ENCODE data around the gene ASIC3.

The ASIC3 gene

DNA sequence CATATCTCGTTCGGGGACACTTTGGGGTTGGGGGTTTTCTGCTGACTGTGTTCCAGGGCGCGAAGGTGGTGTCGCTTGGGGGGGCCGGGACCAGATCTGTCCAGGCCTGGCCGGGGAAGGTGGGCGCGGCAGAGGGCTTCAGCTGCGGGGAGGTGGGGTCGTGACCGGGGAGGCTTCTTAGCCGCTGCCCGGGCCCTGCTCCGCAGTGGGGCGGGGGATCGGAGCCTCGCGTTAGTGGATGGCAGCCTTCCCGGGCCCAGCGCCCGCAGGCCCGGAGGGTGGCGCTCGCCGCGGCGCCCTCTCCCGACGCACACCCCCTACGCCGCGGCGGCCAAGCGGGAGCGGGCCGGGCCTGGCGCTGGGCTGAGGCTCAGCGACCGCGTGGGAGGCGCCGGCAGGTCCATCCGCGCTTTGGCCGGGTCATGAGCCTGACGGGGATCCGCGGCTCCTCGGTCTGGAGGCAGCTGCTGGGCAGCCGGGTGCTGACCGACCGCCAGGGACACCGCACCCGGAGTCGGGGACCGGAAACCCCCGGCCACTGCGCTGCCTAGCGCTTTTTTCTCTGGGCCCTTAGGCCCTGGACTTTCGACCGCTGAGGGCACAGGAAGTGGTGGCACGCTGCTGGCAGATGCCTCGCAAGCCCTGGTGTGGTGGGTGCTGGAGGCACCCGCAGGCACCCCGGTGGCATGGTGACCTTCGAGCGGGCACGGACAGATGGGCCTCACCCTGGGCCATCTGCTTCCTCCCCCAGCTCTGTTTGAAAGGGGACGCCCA lies 39.1 kb downstream of the ASIC3 start:
- DNase-seq (ENCODE audit: low spot score in 2 of 2) (peak in 1 of 2 donors; percentile 76), ATAC-seq (peak; percentile 38)
- H3K36me3 Mint-ChIP-seq: peaks cover 10% of the 10 kb centered on the region
- peak overlapping the region; percentile 37 for H3K27ac Mint-ChIP-seq
- H3K9me3 Mint-ChIP-seq: no peaks in the 10 kb centered on the region
- peaks cover 46% of the 10 kb centered on the region for H3K4me1 Mint-ChIP-seq
- H3K4me3 Mint-ChIP-seq: peak overlapping the region; percentile 98

DNA sequence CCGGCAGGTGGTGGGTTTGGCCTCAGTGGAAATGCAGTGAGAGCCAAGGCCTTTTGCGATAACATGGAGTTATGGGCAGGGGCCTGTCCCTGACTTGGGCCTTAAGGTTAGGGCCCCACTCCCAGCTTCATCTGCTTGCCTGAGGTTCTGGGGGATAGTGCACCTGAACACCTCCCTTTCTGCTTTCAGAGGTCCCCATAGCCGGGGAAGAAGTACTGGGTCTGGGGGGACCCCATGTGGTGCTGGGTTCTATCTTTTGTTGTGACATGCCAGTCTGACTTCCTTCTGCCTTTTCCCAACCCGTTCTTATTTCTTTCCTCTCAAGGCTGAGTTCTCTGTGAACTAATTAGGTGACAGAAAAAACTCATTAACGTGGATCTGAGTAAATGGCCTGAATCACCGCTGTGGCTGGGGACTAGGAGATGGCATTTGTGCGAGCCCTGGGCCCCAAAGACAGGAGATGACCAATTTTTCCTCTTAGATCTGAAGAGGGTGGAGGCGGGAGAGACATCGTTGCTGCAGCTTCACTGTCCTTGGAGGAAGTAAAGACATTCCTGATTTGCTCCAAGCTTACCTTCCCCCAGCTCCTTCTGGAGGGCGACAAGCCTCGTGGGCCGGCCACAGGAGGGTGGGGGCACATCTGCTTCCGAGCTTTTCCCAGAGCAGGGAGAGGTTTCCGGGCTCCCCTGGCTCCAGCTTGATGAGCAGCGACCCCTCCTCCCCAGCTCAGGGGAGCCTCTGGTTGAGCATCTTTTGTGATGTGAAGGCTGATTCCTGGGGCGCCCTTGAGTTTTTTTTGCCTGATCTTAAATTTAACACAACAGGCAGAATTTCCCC lies 39.9 kb downstream of the ASIC3 start:
- ATAC-seq (no peak), DNase-seq (ENCODE audit: low spot score in 2 of 2) (no peak)
- Mint-ChIP-seq H3K4me1 (peaks cover 40% of the 10 kb centered on the region), H3K4me3 (peak overlapping the region; percentile 98), H3K36me3 (peaks cover 10% of the 10 kb centered on the region), H3K27ac (no peak overlapping the region), H3K9me3 (no peaks in the 10 kb centered on the region)

DNA sequence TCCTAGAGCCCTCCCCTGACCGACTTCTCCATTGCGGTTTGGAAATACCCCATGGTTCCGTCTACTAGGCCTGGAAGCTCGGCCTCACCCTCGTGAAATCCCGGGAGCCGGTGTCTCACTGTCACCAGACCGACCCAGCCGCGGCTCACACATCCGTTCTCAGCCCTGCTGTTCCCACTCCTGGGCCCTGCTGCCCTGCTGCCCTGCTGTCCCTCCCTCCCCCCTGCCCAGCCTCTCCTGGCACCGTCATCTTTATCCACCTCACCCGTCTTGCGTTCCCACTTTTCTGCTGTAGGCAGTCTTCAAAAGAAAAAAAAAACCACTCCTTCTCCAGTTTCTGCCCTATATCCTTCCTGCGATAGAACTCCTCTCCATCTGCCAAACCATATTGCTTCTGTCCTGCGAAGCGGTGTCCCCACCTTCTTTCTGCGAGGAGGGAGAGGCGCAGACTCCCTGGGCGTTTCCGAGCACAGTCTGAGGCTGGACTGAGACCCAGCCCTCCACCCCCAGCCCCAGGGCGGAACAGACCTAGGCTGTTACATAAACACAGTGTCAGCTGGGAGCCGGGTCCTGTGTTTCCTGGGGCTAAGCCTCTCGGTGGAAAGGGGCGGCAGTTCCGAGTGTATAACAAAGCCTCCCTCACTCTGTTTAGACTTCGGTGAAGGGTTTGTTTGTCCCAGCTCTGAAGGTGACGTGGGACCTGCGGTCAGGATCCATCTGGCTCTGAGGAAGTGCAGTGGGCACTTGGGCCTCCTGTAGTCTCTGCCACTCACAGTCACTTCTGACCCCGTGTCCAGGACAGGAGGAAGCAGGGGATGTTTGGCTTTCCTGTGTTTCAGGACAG lies 40.7 kb downstream of the ASIC3 start:
- peaks cover 10% of the 10 kb centered on the region for H3K36me3 Mint-ChIP-seq
- peaks cover 35% of the 10 kb centered on the region for H3K4me1 Mint-ChIP-seq
- H3K27ac Mint-ChIP-seq: peak overlapping the region; percentile 26
- DNase-seq (ENCODE audit: low spot score in 2 of 2) (no peak), ATAC-seq (no peak)
- H3K4me3 Mint-ChIP-seq: peak overlapping the region; percentile 43
- H3K9me3 Mint-ChIP-seq: no peaks in the 10 kb centered on the region

DNA sequence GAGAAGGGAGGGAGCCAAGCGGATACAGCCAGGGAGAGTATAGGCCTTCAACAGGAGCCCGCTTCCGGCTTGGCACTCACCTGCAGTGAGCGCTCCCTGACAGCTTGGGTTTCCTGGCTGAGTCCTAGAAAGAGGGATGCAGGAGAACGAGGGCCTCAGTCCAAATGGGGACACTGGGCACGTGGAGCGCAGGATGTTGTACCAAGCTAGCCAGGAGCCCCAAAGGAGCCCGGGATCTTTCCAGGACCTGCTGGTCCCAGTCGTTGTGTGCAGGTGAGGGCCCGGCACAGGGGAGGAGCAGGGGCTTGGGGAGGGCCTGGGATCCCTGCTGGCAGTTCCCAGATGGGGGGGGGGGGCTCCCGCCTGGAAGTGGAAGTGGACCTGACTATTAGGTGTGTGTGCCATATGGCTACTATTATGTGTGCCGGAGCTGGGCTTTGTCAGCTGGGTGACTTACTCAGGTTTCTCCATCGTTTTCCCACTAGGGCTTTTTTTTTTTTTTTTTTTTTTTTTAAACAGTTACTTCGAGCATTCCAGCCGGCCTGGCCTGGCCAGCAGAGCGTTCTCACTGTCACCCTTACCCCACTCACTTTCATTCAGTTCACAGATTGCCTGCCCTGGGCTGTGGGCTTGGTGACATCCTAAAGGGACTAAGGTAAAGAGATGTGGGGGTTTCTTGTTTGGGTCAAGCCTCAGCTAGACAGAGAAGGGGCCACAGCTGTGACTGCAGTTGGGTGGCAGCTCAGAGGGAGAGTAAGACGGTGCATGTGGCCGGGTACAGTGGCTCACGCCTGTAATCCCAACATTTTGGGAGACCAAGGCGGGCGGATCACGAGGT lies 41.8 kb downstream of the ASIC3 start:
- ATAC-seq (no peak), DNase-seq (ENCODE audit: low spot score in 2 of 2) (no peak)
- Mint-ChIP-seq H3K4me1 (peaks cover 35% of the 10 kb centered on the region), H3K27ac (no peak overlapping the region), H3K4me3 (no peak overlapping the region), H3K36me3 (peaks cover 9% of the 10 kb centered on the region), H3K9me3 (no peaks in the 10 kb centered on the region)

DNA sequence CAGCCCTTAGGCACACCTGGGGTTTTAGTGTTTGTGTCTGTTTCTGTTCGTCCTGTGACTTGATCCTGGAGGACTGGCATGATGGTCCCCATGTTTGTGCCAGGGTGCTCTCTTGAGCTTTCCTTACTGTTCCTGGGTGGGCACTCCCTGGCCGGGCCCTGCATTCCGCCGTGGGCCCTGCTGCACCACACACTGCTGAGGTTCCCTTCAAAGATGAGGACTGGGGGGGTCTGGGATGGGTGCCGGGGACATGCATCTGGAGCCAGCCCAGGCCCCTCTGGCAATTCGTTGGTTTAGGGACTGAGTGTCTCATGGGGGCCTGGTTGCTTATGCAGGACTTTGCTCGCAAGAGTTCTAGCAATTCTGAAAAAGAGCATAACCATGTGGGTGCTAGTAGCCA lies 42.7 kb downstream of the ASIC3 start:
- H3K36me3 Mint-ChIP-seq: peaks cover under 1% of the 10 kb centered on the region
- H3K4me3 Mint-ChIP-seq: no peak overlapping the region
- ATAC-seq: no peak
- no peaks in the 10 kb centered on the region for H3K9me3 Mint-ChIP-seq
- no peak overlapping the region for H3K27ac Mint-ChIP-seq
- no peak for DNase-seq (ENCODE audit: low spot score in 2 of 2)
- H3K4me1 Mint-ChIP-seq: peaks cover 26% of the 10 kb centered on the region

DNA sequence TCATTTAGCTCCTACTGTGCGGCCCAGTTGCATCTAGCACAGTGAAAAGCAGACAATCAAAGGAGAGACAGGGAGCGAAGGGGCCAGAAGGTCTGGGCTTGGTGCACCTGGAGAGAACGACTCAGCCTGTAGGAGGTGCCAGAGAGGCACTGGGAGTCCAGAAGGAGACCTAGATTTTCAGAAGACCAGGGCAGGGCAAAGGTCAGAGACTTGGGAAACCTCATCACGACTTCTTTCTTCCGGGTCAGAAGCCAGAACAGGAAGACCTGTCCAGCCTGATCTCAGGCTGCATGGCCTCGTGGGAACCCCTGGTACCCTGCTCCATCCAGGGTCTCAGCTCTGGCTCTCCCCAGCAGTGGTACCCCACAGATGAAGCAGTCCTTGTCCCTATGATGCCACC lies 43.1 kb downstream of the ASIC3 start:
- ATAC-seq: no peak
- H3K27ac Mint-ChIP-seq: no peak overlapping the region

DNA sequence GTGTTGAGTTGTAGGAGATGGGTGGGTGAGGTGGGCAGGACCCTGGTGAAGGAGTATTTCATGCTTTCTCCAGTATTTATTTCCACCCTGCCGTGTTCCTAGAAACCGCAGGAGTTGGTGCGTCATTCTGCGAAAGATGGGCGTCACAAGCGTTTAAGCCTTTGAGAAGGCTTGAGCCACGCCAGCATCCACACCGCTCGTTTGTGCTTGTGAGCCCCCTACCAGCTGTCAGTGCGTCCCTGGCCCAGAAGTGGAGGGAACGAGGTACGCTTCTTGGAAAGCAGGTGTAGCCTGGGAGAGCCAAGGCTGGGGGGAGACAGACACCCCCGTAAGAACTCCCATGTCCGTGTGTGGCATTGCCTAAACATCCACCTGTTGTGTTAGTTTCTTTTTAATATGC lies 43.7 kb downstream of the ASIC3 start:
- H3K36me3 Mint-ChIP-seq: no peaks in the 10 kb centered on the region
- no peak overlapping the region for H3K4me3 Mint-ChIP-seq
- H3K9me3 Mint-ChIP-seq: no peaks in the 10 kb centered on the region
- H3K27ac Mint-ChIP-seq: no peak overlapping the region
- H3K4me1 Mint-ChIP-seq: peaks cover 26% of the 10 kb centered on the region
- DNase-seq (ENCODE audit: low spot score in 2 of 2): no peak
- no peak for ATAC-seq

More for the DNA sequence above, 43.1 kb downstream of the ASIC3 start:
- H3K36me3 Mint-ChIP-seq: no peaks in the 10 kb centered on the region
- H3K4me1 Mint-ChIP-seq: peaks cover 26% of the 10 kb centered on the region
- H3K9me3 Mint-ChIP-seq: no peaks in the 10 kb centered on the region
- DNase-seq (ENCODE audit: low spot score in 2 of 2): no peak
- no peak overlapping the region for H3K4me3 Mint-ChIP-seq

DNA sequence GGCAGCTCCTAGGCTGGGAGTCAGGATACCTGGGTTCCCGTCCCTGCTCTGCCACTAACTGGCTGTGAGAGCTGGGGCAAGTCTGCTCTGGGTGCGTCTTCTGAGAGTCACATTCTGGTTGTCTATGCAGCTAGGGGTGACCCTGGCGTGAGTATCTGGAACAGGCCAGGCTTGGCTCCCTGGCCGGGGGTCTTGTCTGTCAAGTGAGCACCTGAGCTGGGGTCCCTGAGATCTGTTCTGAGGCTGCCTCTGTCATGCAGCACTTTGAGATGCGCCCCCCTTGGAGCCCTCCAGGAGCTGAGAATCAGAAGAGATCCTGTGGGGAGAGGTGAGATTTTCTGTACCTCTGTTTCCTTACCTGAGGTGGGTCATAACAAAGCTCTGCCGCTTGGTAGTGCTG lies 45.4 kb downstream of the ASIC3 start:
- Mint-ChIP-seq H3K4me1 (peaks cover 25% of the 10 kb centered on the region), H3K36me3 (no peaks in the 10 kb centered on the region), H3K27ac (no peak overlapping the region), H3K4me3 (no peak overlapping the region), H3K9me3 (no peaks in the 10 kb centered on the region)
- no peak for DNase-seq (ENCODE audit: low spot score in 2 of 2)
- no peak for ATAC-seq

DNA sequence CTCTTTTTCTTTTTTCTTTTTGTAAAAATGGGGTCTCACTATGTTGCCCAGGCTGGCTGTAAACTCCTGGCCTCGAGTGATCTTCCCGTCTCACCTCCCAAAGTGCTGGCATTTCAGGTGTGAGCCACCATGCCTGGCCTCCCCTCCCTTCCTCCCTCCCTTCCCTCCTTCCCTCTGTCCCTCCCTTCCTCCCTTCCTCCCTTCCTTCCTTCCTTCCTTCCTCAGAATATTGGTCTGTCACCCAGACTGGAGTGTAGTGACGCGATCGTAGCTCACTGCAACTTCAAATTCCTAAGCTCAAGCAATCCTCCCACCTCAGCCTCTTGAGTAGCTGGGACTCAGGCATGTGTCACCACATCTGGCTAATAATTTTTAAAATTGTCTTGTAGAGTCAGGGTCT lies 46.3 kb downstream of the ASIC3 start:
- Mint-ChIP-seq H3K27ac (peak overlapping the region; percentile 26), H3K4me3 (no peak overlapping the region), H3K4me1 (peaks cover 16% of the 10 kb centered on the region), H3K9me3 (no peaks in the 10 kb centered on the region), H3K36me3 (no peaks in the 10 kb centered on the region)
- ATAC-seq (no peak), DNase-seq (ENCODE audit: low spot score in 2 of 2) (no peak)

DNA sequence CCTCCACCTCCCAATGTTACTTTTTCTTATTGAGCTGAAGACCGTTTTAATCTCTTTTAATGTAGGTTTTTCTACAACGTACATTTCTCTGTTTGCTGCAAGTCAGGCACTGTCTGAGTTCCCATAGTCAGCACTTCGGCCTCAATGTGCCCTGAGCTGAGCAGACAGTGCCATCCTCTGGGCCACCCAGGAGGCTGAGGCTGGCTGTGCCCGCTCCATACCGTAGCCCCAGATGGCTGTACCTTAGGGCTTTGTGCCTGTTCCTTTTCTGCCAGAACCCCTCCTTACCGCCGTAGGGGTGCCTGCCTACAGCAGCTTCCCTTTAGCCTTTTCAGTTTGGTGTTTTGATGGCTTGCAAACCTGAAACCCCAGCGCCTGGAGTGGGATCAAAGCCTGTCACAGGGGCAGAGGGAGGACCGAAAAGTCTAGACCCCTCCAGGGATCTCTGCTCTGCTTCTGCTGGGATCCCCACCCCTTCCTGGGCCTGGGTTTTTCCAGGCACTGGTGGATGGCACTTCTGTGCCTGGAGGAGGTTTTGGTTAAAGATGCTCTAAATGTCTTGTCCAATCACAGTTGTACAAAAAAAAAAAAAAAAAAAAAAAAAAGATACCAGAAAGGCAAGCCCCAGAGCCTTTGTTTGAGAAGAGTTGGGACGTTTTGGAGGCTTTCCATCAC lies 46.9 kb downstream of the ASIC3 start:
- no peak for ATAC-seq
- no peak for DNase-seq (ENCODE audit: low spot score in 2 of 2)
- Mint-ChIP-seq H3K4me1 (peaks cover 13% of the 10 kb centered on the region), H3K27ac (peak overlapping the region; percentile 26), H3K4me3 (no peak overlapping the region), H3K9me3 (no peaks in the 10 kb centered on the region), H3K36me3 (no peaks in the 10 kb centered on the region)

DNA sequence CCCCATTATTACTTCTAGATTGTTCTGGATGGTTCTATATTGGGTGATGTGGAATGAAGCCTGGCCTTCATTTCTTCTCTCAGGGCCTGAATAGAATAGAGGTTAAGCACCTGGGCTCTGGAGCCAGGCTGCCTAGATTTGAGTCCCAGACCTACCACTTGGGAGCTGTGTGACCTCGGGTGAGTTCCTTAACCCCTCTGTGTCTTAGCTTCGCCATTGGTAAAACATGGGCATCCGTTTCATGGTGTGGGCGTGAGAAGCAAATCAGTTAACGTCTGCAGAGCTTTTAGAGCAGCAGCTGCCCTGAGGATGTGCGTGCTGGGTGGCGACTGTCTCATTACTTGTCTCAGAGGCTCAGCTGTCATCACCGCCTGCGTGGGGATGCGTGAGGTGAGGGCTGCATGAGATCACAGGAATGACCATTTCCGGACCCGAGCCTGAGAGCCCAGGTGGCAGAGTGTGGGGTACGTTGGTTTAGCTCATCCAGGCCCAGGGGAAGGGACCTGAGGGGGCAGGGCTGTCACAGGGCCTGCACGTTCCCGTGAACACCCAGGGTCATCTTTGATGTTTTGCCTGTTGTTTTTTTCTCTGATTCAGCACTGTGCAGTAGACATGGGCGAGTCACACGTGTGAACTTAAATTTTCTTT lies 47.6 kb downstream of the ASIC3 start:
- Mint-ChIP-seq H3K36me3 (no peaks in the 10 kb centered on the region), H3K9me3 (no peaks in the 10 kb centered on the region), H3K4me3 (no peak overlapping the region), H3K4me1 (peaks cover 13% of the 10 kb centered on the region), H3K27ac (no peak overlapping the region)
- no peak for ATAC-seq
- DNase-seq (ENCODE audit: low spot score in 2 of 2): no peak

DNA sequence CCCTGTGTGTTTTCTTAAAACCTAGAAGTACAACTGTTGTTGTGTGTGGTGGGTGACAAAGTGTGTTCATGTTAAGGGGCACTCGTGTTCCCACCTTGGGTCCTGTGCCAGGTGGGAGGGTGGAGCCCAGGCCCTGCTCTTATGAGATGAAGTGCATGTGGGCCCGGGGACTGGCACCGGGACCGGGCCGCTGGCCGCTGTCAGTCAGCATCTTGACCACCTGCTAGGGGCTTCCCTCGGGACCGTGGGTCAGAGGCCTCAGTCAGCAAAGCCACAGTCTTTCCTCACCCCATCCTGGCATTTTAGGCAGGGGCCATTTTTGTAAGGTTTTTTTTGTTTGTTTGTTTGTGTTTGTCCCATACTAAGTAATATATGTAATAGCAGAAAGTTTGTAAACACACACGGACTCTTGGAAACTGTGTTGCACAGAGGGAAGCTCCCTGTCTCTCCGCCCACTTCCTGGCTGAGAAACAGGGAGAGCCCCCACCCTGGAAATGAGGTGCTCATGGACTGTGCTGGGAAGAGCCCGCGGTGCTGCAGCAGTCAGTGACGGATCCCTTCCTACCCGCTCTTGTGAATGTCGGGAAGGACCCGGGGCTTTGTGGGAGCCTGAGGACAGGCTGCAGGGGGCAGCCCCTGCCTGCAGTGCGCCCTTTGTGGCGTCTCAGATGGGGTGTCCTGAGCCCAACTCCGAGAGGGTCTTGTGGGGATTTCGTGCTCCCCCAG lies 51.3 kb downstream of the ASIC3 start:
- Mint-ChIP-seq H3K27ac (no peak overlapping the region), H3K9me3 (no peaks in the 10 kb centered on the region), H3K4me3 (no peak overlapping the region), H3K36me3 (peaks cover 7% of the 10 kb centered on the region), H3K4me1 (peaks cover 12% of the 10 kb centered on the region)
- ATAC-seq: no peak
- DNase-seq (ENCODE audit: low spot score in 2 of 2): no peak

DNA sequence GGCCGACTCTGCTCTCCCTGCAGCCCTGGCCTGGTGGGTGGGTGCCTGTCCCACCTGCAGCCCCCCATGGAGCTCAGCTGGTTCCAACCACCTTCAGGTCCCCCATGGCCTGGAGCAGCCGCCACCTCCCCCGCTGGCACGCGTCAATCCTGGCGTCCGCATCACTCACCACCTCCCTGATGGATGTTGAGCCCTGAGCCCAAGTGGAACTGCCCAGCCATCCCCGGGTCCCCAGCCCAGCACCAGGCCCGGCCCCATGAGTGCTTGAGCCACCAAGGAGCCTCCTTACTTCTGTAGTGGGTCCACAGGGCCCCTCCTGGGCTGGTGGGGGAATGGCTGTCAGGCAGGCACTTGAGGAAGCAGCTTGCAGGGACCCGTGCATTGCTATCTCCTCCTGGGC lies 52.6 kb downstream of the ASIC3 start:
- no peaks in the 10 kb centered on the region for H3K9me3 Mint-ChIP-seq
- H3K4me1 Mint-ChIP-seq: peaks cover 7% of the 10 kb centered on the region
- H3K36me3 Mint-ChIP-seq: peaks cover 7% of the 10 kb centered on the region
- ATAC-seq: no peak
- no peak for DNase-seq (ENCODE audit: low spot score in 2 of 2)
- H3K4me3 Mint-ChIP-seq: no peak overlapping the region
- no peak overlapping the region for H3K27ac Mint-ChIP-seq

Data from stimulated activated effector memory CD8-positive, alpha-beta T cell treated with anti-CD3 and anti-CD28 coated beads, Interleukin-12 subunit alpha, Interleukin-12 subunit beta, amount 100 ng/mL, for 72 hours (primary cell).